BJ (cell line): ENCODE results near the gene CPAMD8. TPM values are rescaled to one million over a fixed set of nuclear protein-coding genes. Genes with fewer than 3 reads are reported as not detected.

ENCODE experiments used
- CTCF ChIA-PET: fragments of 350-600 bp; formaldehyde crosslinking; extraction: SDS; loops from one replicate; lab custom pipeline; 2021; ENCODE audit warnings: antibody characterized with exemption, inconsistent platforms; lab: Yijun Ruan, JAX
- POLR2A ChIA-PET: fragments of 300-600 bp; sonication (Branson Sonifier 250); formaldehyde crosslinking; extraction: SDS; loops from one replicate; lab custom pipeline; 2021; ENCODE audit warnings: antibody characterized with exemption; lab: Charles Lee
- DNase-seq: peaks from one replicate; pipeline ENCODE4 v3.0.0-alpha.2; 2011; ENCODE audit warnings: low read depth
- H3K27me3 ChIP-seq: 2 replicates; pipeline ENCODE4 v1.6.0; 2011; ENCODE audit warnings: low read length; ENCODE audit not compliant: control insufficient read depth, insufficient read depth
- H3K36me3 ChIP-seq: 2 replicates; pipeline ENCODE4 v1.5.1; 2011; ENCODE audit warnings: low read length; ENCODE audit not compliant: control insufficient read depth, insufficient read depth
- H3K4me3 ChIP-seq: 2 replicates; pipeline ENCODE4 v1.5.1; 2011; ENCODE audit warnings: low read depth, mild to moderate bottlenecking, control low read depth, low read length
- CTCF ChIP-seq: IDR thresholded peaks from 2 replicates; pipeline ENCODE4 v1.5.1; 2011; ENCODE audit warnings: low read depth, mild to moderate bottlenecking, control low read depth, inconsistent platforms, low read length, moderate library complexity; ENCODE audit not compliant: insufficient read depth
- polyA plus RNA-seq: library from polyadenylated mRNA; depleted of rRNA; stranded (reverse); fragments of >200 nt; gene quantifications from 2 replicates; pipeline ENCODE4 v1.2.3, GENCODE V29; 2011

CPAMD8 gene
- polyA plus RNA-seq, 1 experiment: 1.1 TPM

GRCh38 chr19:17054746-17055145 is 28.1 kb upstream of the CPAMD8 start:
- ChIA-PET POLR2A (no interaction called here), CTCF (interaction anchor here (1.1 kb wide), 1 partner anchor 283 kb away, joined by 5 read pairs; no protein-coding TSS in a partner anchor)
- Histone ChIP-seq H3K27me3 (no peaks in the 10 kb centered on the region), H3K36me3 (peaks cover 11% of the 10 kb centered on the region), H3K4me3 (no peak overlapping the region)
- DNase-seq: no peak
- no peak for TF ChIP-seq CTCF

GRCh38 chr19:17052439-17052838 is 25.8 kb upstream of the CPAMD8 start:
- Histone ChIP-seq H3K27me3 (no peaks in the 10 kb centered on the region), H3K4me3 (no peak overlapping the region), H3K36me3 (peaks cover 7% of the 10 kb centered on the region)
- DNase-seq: no peak
- POLR2A ChIA-PET: no interaction called here
- CTCF ChIA-PET: interaction anchor here (0.6 to 2.1 kb wide), 20 partner anchors 9 to 686 kb away, joined by 3 to 31 read pairs (median 4); no protein-coding TSS in a partner anchor
- peak; percentile 62 for TF ChIP-seq CTCF

GRCh38 chr19:17049711-17050280 is 23.2 kb upstream of the CPAMD8 start:
- peaks cover 5% of the 10 kb centered on the region for H3K36me3 ChIP-seq
- no peak overlapping the region for H3K4me3 ChIP-seq
- POLR2A ChIA-PET: no interaction called here
- no peaks in the 10 kb centered on the region for H3K27me3 ChIP-seq
- TF ChIP-seq CTCF: no peak
- CTCF ChIA-PET: interaction anchor here (0.6 to 1.2 kb wide), 4 partner anchors 17 to 335 kb away, joined by 3 to 4 read pairs (median 3); no protein-coding TSS in a partner anchor
- no peak for DNase-seq

- no peak for TF ChIP-seq CTCF
- no peak for DNase-seq
- Histone ChIP-seq H3K27me3 (no peaks in the 10 kb centered on the region), H3K4me3 (no peak overlapping the region), H3K36me3 (peaks cover 5% of the 10 kb centered on the region)
- ChIA-PET CTCF (interaction anchor here (0.6 to 0.8 kb wide), 3 partner anchors 11 to 277 kb away, joined by 3 to 4 read pairs (median 3); no protein-coding TSS in a partner anchor), POLR2A (no interaction called here)
These were observed 22.4 kb upstream of the CPAMD8 start for GRCh38 chr19:17048885-17049453.

GRCh38 chr19:17045907-17046502 is 19.4 kb upstream of the CPAMD8 start:
- ChIA-PET POLR2A (no interaction called here), CTCF (interaction anchor here (0.6 kb wide), 1 partner anchor 11 kb away, joined by 3 read pairs; no protein-coding TSS in a partner anchor)
- no peak overlapping the region for H3K4me3 ChIP-seq
- DNase-seq: no peak
- H3K36me3 ChIP-seq: peaks cover 3% of the 10 kb centered on the region
- no peak for TF ChIP-seq CTCF
- H3K27me3 ChIP-seq: no peaks in the 10 kb centered on the region; the same call in 1 of the 2 replicates
